Brain pericyte (primary cell): ENCODE measurements around the gene PATL2.
"Not testable (repeated sequence)": the region's sequence is repeated elsewhere in the genome, so short reads cannot be mapped to it uniquely, and the experiment has no call there.

Source experiments
- DNase-seq: peaks from one replicate; pipeline ENCODE4 v3.0.0-alpha.2; 2012; ENCODE audit warnings: low read depth, low spot score

Gene PATL2

GRCh38 chr15:44690245-44690644 lies 20.9 kb downstream of the PATL2 start:
- not testable (repeated sequence) for DNase-seq

- DNase-seq = not testable (repeated sequence)
Observed at GRCh38 chr15:44689318-44689717, 21.8 kb downstream of the PATL2 start.

- not testable (repeated sequence) for DNase-seq
Observed at GRCh38 chr15:44682809-44683682, 28.1 kb downstream of the PATL2 start.

- no peak for DNase-seq
Observed at GRCh38 chr15:44682211-44682610, 28.9 kb downstream of the PATL2 start.

GRCh38 chr15:44676676-44677075 lies 34.4 kb downstream of the PATL2 start:
- DNase-seq = no peak

- DNase-seq = no peak
Observed at GRCh38 chr15:44675911-44676310, 35.2 kb downstream of the PATL2 start.

- no peak for DNase-seq
Observed at GRCh38 chr15:44673639-44674038, 37.5 kb downstream of the PATL2 start.

- DNase-seq = no peak
Observed at GRCh38 chr15:44670087-44670950, 40.8 kb downstream of the PATL2 start.

- DNase-seq = no peak
Observed at GRCh38 chr15:44668921-44669320, 42.2 kb downstream of the PATL2 start.

- no peak for DNase-seq
Observed at GRCh38 chr15:44667039-44667360, 44.1 kb downstream of the PATL2 start.

- DNase-seq = no peak
Observed at GRCh38 chr15:44666210-44667038, 44.7 kb downstream of the PATL2 start.

GRCh38 chr15:44663410-44664308 lies 47.5 kb downstream of the PATL2 start, which contains the start of gene SPG11:
TSS of gene SPG11 (minus strand) at chr15:44663662. CDS start at chr15:44663647, 15 bp downstream.
- DNase-seq = peak; percentile 94

- DNase-seq = no peak
Observed at GRCh38 chr15:44662478-44663409, 48.4 kb downstream of the PATL2 start.

- no peak for DNase-seq
Observed at GRCh38 chr15:44661576-44661975, 49.5 kb downstream of the PATL2 start.

- no peak for DNase-seq
Observed at GRCh38 chr15:44659056-44659455, 52.1 kb downstream of the PATL2 start.

GRCh38 chr15:44657378-44657777 lies 53.7 kb downstream of the PATL2 start:
- DNase-seq = no peak

- DNase-seq = no peak
Observed at GRCh38 chr15:44656913-44657312, 54.2 kb downstream of the PATL2 start.

- no peak for DNase-seq
Observed at GRCh38 chr15:44656298-44656697, 54.8 kb downstream of the PATL2 start.

GRCh38 chr15:44654858-44655257 lies 56.3 kb downstream of the PATL2 start:
- DNase-seq = no peak

- no peak for DNase-seq
Observed at GRCh38 chr15:44647637-44648036, 63.5 kb downstream of the PATL2 start.
